NCI-H1105 treated with DMSO at 0.1 percent for 48 hours (cell line): Measurements from ENCODE around the gene ZBTB34.
A peak's percentile ranks its signal among the peaks of the same experiment; 100 is the strongest.
"Not testable (repeated sequence)": the region's sequence is repeated elsewhere in the genome, so short reads cannot be mapped to it uniquely, and the experiment has no call there.

Experiments used
- DNase-seq: peaks from one replicate; lab custom pipeline; 2025; lab: John Stamatoyannopoulos, UW

Gene ZBTB34, protein sequence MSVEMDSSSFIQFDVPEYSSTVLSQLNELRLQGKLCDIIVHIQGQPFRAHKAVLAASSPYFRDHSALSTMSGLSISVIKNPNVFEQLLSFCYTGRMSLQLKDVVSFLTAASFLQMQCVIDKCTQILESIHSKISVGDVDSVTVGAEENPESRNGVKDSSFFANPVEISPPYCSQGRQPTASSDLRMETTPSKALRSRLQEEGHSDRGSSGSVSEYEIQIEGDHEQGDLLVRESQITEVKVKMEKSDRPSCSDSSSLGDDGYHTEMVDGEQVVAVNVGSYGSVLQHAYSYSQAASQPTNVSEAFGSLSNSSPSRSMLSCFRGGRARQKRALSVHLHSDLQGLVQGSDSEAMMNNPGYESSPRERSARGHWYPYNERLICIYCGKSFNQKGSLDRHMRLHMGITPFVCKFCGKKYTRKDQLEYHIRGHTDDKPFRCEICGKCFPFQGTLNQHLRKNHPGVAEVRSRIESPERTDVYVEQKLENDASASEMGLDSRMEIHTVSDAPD

DNA sequence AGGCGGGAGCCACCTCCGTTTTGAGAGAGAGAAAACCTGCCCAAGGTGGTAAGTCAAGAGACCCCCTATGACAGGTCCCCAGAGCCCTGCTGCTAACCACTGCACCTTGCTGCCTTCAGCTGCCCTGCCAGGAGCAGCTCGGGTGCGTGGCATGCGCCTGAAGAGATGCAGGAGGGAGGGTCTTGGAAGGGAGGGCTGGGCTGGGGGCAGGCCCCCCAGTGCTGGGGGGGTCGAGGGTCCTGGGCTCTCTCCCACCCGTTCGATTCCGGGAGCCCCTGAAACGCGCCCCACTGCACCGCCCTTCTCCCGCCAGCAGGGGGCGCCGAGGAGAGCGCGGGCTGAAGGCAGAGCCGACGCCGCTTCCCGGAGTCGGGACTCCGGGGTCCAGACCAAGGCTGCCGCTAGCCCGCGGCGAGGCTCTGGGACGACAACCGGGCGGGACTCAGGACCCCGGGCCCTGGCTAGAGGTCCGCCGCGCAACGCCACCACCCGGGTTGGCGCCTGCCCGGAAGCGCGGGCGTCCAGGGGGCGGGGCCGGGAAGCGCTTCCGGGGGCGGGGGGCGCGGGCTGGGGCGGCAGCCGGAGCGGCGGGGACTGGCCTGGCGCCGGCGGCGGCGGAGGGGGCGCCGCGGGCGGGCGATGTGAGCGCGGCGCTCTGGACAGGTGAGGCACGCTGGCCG is at the start of gene ZBTB34:
Gene ZBTB34, plus strand, starts transcription at position 563 of the 680 bp plus-strand sequence. CDS start 18,761 bp downstream, outside the sequence.
- peak; percentile 36 for DNase-seq

GRCh38 chr9:126813072-126813471 is 47.4 kb upstream of the ZBTB34 start:
- DNase-seq: no peak

GRCh38 chr9:126814091-126814490 is 46.3 kb upstream of the ZBTB34 start:
- DNase-seq: no peak

DNA sequence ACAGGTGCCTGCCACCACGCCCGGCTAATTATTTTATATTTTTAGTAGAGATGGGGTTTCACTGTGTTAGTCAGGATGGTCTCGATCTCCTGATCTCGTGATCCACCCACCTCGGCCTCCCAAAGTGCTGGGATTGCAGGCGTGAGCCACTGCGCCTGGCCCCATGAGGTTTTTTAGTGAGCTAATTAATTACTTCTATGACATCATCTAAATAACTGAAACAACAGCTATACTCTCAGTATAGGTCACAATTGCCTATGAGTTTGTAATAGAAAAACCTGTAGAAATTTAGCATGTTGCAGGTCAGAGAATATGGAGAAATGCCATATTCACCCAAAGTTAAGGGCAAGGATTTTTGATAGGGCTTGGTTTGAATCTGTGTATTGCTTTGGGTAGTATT is 42.8 kb upstream of the ZBTB34 start:
- DNase-seq: not testable (repeated sequence)

- no peak for DNase-seq
These were observed 42.0 kb upstream of the ZBTB34 start for GRCh38 chr9:126818482-126818881.

DNA sequence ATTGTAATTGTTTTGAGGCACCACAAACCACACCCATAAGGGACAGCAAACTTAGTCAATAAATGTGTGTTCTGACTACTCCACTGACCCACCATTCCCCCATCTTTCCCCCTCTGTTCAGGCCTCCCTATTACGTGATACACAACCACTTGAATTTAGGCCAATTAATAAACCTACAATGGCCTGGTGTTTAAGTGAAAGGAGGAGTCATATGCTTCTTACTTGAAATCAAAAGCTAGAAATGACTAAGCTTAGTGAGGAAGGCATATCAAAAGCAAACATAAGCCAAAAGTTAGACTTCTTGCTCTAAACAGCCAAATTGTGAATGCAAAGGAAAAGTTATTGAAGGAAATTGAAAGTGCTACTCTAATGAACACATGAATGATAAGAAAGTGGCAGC is 41.0 kb upstream of the ZBTB34 start:
- DNase-seq: no peak

DNA sequence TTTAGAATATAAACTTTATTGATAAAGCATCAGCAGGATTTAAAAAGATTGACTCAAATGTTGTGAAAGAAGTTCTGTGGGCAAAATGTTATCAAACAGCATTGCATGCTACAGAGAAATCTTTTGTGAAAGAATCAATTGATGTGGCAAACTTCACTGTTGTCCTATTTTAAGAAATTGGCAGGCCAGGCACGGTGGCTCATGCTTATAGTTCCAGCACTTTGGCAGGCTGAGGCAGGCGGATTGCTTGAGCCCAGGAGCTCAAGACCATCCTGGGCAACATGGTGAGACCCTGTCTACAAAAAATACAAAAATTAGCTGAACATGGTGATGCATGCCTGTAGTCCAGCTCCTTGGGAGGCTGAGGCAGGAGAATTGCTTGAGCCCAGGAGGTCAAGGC is 38.2 kb upstream of the ZBTB34 start:
- no peak for DNase-seq

DNA sequence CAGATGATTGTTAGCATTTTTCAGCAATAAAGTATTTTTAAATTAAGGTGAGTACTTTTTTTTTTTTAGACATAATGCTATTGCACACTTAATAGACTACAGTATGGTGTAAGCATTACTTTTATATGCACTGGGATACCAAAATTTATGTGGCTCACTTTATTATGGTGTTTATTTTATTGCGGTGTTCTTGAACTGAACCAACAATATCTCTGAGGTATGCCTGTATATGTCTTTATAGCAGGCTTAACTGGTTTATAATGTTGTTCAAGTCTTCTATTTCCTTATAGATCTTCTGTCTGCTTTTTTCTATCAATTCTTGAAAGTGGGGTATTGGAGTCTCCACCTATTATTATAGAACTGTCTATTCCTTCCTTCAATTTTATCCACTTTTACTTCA is 37.6 kb upstream of the ZBTB34 start:
- no peak for DNase-seq

GRCh38 chr9:126824052-126824451 is 36.4 kb upstream of the ZBTB34 start:
- DNase-seq: not testable (repeated sequence)

GRCh38 chr9:126827227-126827626 is 33.2 kb upstream of the ZBTB34 start:
- DNase-seq: no peak

GRCh38 chr9:126829035-126829434 is 31.4 kb upstream of the ZBTB34 start:
- DNase-seq: no peak

DNA sequence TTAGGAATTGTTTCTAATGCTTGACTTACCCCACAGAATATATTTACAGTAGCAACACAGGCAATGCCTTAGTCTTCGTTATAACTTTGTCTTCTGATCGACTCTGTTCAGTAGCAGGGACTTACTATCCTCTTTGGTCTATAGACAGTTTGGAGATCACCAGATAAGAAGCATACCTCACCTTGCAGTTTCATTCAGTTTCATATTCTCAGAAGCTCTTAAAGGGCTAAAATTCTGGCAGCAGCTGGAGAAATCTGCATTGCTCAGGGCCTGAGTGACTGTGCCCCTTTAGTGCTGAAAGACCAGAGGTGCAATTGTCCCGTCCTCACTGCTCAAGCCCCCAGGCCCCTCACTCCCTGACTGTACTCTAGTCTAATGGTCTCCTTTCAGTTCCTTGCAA is 29.6 kb upstream of the ZBTB34 start:
- DNase-seq: no peak

- DNase-seq: no peak
These were observed 28.0 kb upstream of the ZBTB34 start for GRCh38 chr9:126832440-126832839.

DNA sequence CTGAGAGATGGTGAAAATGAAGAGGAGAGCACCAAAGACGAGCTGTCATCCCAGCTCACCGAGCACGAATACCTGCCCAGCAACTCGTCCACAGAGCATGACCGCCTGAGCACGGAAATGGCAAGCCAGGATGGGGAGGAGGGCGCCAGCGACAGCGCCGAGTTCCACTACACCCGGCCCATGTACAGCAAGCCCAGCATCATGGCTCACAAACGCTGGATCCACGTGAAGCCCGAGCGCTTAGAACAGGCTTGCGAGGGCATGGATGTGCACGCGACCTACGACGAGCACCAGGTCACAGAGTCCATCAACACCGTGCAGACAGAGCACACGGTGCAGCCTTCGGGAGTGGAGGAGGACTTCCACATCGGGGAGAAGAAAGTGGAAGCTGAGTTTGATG is 27.4 kb upstream of the ZBTB34 start:
- DNase-seq: no peak

- DNase-seq: no peak
These were observed 26.6 kb upstream of the ZBTB34 start for GRCh38 chr9:126833710-126834345.

DNA sequence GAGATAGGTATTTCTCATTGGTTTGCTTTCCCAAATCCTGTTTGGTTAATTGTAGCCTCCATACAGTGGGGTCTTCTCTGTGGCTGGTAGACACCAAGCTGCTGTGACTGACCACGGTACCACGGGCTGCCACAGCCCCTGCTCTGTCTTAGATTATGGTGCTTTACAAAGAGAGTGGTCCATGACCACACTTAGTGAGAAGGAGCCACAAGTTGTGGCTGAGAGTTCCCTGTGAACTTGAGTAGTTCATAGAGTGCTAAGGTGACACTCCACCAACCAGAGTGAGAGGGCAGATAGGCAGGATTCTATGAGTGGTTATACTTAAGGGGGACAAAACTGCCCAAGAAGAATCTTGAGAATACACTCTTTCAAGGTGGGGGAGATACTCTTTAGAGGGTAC is 25.8 kb upstream of the ZBTB34 start:
- DNase-seq: no peak

GRCh38 chr9:126836216-126836615 is 24.2 kb upstream of the ZBTB34 start:
- no peak for DNase-seq

GRCh38 chr9:126838055-126838811 is 22.2 kb upstream of the ZBTB34 start:
- no peak for DNase-seq

GRCh38 chr9:126838895-126839294 is 21.5 kb upstream of the ZBTB34 start:
- no peak for DNase-seq

DNA sequence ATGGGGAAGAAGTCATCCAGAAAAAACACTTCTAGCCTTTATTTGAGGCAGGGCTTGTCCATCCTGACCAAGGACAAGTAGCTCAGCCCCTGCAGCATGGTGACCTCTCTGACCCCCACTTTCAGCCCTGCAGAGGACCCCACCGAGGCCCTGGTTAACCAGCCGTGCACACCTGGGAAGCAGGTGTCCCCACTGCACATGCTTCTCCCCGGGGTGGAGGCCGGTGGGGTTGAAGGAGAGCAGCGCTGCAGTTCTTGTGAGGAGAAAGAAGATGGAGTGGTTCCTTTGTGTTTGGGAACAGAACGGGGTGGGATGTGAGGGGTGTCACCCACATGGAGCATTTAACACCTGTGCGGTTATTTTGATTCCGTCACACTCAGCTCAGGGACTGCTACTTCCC is 21.1 kb upstream of the ZBTB34 start:
- DNase-seq: no peak

- DNase-seq: no peak
These were observed 18.1 kb upstream of the ZBTB34 start for GRCh38 chr9:126842220-126842842.
